Motor neuron (in vitro differentiated cells): ENCODE results near the gene PPP1CA. TPM values are rescaled to one million over a fixed set of nuclear protein-coding genes. Genes with fewer than 3 reads are reported as not detected.
A peak's percentile ranks its signal among the peaks of the same experiment; 100 is the strongest.

Source experiments
- ATAC-seq, 8 experiments: fragments of 200-7000 bp; cut with Tn5 transposase; replicated peaks in 6 of 8; 2 replicates each; pipeline ENCODE4 v1.8.0; 2021; ENCODE audit warnings: mild to moderate bottlenecking in 8 of 8, moderate library complexity in 8 of 8
- H3K27ac ChIP-seq, 2 donors: fragments of 250-450 bp; sonication (Bioruptor Pico); 2 replicates each; pipeline ENCODE4 v1.9.0; 2021; ENCODE audit warnings: antibody characterized with exemption in 2 of 2, mild to moderate bottlenecking in 2 of 2, moderate library complexity in 1 of 2
- H3K4me1 ChIP-seq, 2 donors: fragments of 250-450 bp; sonication (Bioruptor Pico); replicated peaks in 1 of 2; 2 replicates each; pipeline ENCODE4 v1.6.1; 2021; ENCODE audit warnings: antibody characterized with exemption in 2 of 2, mild to moderate bottlenecking in 2 of 2, moderate library complexity in 1 of 2
- H3K4me3 ChIP-seq, 5 donors: fragments of 250-450 bp; sonication (Bioruptor Pico); 2 replicates each; pipeline ENCODE4 v1.9.0; 2021; ENCODE audit warnings: antibody characterized with exemption in 5 of 5, mild to moderate bottlenecking in 5 of 5, moderate library complexity in 4 of 5
- WGBS, 10 experiments: fragments of 450-650 bp; shearing (Covaris generic); methylation state at CpG; one replicate each; pipeline ENCODE4 v1.0.0; 2022; 5-methylcytosine and 5-hydroxymethylcytosine counted together
- in situ Hi-C, 9 experiments: fragments of 400-800 bp; cut with MboI; loops; one replicate each; pipeline ENCODE4 v1.15.0; 2021; ENCODE audit warnings: low sequenced_read_pairs in 9 of 9, low pct_unique_long_range_greater_than_20kb in 2 of 9; ENCODE audit not compliant: unreplicated experiment in 9 of 9
- total RNA-seq, 8 experiments: library from RNA; unstranded; fragments of 300-600 nt; gene quantifications; 2 replicates each; pipeline versions ENCODE4 v1.2.3 to v1.2.4, GENCODE V29; 2022

The PPP1CA gene
- total RNA-seq, 8 experiments from 2014 or later = 60.9 to 162 (median 104) TPM

DNA sequence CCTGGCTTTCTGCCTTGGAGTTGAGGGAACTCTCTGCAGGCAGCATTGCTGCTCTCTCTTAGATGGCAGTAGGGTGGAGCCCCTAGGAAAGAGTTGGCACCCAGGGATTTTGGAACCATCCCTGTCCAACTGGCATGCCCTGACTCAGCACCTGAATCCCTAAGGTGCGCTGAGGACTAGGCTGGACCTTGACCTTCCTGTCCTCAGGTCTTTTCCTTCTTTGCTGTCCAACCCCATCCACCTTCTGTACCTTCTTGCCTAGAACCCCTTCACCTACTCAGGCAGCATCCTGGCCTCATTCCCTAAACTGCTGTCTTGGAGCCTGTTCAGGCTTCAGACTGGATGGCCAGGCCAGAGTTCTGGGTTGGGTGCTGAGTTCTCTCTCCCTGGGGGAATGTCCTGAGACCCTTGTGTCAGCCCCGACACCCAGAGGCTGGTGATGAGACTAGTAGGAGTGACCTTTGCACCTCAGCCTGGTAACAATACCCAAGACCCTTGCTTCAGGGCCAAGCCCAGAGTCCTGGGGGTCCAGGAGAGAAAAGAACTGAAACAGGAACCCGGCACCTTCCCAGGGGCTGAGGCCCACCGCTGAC lies 45.8 kb downstream of the PPP1CA start:
- Histone ChIP-seq H3K4me3 (no peak overlapping the region), H3K4me1 (peaks cover 8 to 21% of the 10 kb centered on the region in 2 donors), H3K27ac (no peak overlapping the region)
- WGBS, 10 experiments = 67 to 100% (median 87%) methylated on average over 1 to 3 of the region's 4 CpGs; no CpG with 5 or more reads in 6 of the 10 experiments
- ATAC-seq = no peak
- in situ Hi-C loops = no loop called here

DNA sequence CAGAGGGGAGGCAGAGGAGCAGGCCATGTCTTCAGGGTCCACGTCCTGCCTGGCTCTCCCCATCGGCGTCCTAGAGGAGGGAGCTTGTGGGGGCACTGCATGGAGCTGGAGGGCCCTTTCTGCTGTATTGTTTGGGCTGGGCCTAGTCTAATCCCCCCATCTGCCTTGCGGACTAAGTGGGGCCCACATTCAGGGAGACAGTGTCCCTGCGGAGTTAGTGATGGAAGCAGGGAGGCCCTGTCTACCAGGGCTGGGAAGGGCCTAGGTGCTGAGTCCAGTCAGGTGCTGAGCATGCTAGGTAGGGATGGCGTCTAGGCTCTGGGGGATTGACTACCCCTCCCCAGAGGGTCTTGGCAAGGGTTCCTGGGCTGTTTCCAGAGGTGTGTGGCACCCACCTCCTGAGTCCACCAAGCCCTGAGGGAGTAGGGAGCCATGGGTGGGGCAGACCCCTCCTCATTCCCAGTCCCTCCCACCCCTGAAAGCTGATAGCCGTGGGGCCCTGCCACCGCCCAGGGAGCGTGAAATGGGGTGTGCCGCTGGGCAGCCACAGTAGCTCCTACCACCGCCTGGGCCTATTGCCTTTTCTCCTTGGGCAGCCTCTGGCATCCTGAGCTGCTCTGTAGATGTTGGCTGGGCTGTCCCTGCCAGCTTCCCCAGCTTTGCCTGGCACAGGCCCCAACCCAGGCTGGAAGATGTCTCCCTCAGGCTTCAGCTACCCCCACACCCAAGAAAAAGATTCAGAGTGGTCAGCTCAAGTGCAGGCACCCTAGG lies 46.5 kb downstream of the PPP1CA start:
- Histone ChIP-seq H3K4me1 (peaks cover 8 to 21% of the 10 kb centered on the region in 2 donors), H3K27ac (peak overlapping the region in 1 of 2 donors; percentile 44), H3K4me3 (no peak overlapping the region)
- in situ Hi-C loops = no loop called here
- no peak for ATAC-seq
- WGBS, 10 experiments = 40 to 100% (median 87%) methylated on average over 1 to 3 of the region's 11 CpGs; no CpG with 5 or more reads in 7 of the 10 experiments

DNA sequence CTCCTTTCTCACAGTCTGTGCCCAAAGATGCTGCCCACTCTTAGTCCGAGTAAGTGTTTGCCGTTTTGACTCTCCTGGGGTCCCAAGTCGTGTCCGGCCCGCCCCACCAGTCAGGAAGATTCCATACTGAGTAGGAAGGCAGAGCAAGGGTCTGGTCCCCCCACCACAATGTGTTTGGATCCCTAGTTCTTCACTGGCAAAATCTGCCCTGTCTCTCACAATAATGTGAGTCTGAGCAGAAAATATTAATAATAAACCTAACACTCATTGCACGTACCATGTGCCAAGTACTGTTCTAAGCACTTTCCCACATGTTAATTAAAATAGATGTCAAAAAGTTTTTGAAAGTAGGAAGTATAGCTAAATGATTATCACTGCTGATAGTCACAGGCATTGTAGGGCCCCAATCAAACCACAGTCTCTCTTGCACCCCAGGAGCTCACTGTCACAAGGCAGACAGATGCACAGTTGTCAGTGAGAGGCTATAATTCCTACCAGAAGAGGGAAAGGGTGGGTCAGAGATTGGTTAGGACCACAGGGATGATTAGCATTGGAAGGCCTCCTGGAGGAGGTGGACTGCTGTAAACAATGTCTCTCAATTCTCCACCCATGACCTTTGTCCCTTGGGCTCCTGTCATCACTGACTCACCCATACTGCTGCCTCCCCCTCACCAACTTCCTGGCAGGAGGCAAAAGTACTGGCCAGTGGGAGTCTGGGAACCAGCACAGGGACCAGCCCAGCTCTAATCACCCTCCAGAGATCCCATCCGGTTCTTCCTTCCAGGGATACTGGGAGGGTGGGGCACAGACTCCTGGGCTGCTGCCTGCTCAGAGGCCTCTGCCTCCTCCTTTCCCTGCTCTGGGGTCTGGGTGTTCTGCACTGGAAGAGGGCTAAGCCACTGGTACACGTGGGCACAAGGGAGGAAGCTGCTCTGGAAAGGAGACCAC lies 47.3 kb downstream of the PPP1CA start:
- Histone ChIP-seq H3K27ac (peak overlapping the region in 1 of 2 donors; percentile 52), H3K4me3 (peak overlapping the region in 4 of 5 donors; percentile 71 to 76 (median 75)), H3K4me1 (peaks cover 8 to 21% of the 10 kb centered on the region in 2 donors)
- in situ Hi-C loops = no loop called here
- peak; percentile 1 to 59 (median 24) for ATAC-seq
- 0 to 63% (median 20%) methylated on average over 1 to 6 of the region's 8 CpGs; no CpG with 5 or more reads in 6 of the 10 experiments for WGBS, 10 experiments

DNA sequence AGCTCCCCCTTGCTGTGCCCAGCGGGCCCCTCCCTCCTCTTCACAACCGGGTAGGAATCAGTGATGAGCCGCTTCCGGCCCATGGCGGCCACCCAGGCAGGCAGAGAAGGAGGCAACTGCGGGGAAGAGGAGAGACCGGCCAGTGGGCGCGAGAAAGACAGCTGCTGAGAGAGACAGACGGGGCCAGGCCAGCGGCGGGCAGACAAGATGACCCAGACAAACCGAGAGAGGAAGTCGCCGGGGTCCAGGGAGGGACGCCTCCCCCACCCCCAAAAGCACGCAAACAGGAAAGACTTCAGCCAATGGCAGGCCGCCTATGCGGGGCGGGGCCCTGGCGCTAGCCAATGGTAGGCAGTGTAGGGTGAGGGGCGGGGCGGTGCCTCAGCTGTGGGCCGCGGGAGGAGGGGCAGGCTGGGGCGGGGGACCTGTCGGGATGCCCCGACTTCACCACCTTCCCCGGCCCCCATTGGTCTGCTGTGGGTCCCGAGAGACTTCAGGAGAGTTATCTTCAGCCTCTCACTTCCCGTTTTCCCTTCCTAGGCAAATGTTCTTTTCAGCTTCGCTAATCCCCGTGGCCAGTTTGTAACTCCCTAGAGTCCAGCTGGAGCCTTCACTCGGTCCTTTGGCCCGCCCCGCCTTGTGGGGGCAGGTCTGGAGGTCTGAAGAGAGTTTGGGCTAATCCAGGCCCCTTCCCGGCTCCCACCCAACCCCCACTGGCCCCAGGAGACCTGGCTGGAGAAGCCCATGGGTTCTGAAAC lies 48.2 kb downstream of the PPP1CA start, which contains the start of gene POLD4:
POLD4 (minus strand) TSS at position 230 of the 758 bp plus-strand sequence; CDS start at position 83, 147 bp downstream.
- ATAC-seq = peak; percentile 54 to 94 (median 88)
- Histone ChIP-seq H3K4me3 (peak within 1 kb of the TSS; percentile 71 to 87 (median 76)), H3K27ac (peak within 1 kb of the TSS; percentile 78 to 81), H3K4me1 (peaks cover 8 to 21% of the 10 kb centered on the region in 2 donors)
- 0 to 6% (median 0%) methylated on average over 3 to 6 of the region's 37 CpGs; no CpG with 5 or more reads in 7 of the 10 experiments for WGBS, 10 experiments
- in situ Hi-C loops = no loop called here

DNA sequence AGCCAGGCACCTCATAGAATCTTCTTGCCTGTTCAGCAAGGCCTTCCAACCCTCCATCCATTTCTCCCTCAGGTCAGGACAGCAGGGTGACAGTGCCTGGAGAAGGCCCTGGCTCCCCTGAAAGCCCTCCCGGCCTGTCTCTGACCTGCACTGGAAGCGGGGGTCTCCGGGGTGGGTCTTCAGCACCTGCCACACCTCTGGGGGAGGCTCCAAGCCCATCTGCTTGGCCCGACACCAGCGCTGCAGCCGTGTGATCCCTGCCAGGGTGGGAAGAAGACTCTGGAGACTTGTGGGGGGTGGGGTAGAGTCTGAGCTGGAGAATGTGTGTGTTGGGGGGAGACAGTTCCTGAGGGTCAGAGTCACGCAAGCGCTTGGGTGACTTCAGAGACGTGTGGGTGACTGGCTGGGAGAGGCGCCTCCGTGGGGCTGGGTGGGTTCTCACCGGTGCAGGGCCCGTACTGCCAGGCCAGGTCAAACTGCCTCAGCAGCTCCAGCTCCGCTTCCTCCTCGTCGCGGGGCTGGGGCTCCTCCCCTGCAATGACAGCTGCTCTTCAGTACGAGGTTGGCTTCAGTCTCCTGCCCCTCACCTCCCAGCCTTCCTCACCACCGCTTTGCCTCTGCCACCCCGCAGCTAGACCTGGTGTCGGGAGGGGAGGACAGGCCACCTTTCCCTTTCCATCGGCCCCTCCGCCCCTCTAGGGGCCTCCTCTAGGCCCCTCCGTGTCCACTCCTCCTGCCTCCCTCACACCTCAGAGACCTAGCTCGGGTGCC lies 48.9 kb downstream of the PPP1CA start:
- Histone ChIP-seq H3K27ac (peak overlapping the region; percentile 78 to 81), H3K4me3 (peak overlapping the region; percentile 71 to 87 (median 76)), H3K4me1 (peaks cover 8 to 21% of the 10 kb centered on the region in 2 donors)
- WGBS, 10 experiments = 0 to 67% (median 0%) methylated on average over 1 to 3 of the region's 25 CpGs; no CpG with 5 or more reads in 7 of the 10 experiments
- ATAC-seq = peak in 5 of 8 experiments; percentile 0 to 16 (median 6)
- in situ Hi-C loops = no loop called here

DNA sequence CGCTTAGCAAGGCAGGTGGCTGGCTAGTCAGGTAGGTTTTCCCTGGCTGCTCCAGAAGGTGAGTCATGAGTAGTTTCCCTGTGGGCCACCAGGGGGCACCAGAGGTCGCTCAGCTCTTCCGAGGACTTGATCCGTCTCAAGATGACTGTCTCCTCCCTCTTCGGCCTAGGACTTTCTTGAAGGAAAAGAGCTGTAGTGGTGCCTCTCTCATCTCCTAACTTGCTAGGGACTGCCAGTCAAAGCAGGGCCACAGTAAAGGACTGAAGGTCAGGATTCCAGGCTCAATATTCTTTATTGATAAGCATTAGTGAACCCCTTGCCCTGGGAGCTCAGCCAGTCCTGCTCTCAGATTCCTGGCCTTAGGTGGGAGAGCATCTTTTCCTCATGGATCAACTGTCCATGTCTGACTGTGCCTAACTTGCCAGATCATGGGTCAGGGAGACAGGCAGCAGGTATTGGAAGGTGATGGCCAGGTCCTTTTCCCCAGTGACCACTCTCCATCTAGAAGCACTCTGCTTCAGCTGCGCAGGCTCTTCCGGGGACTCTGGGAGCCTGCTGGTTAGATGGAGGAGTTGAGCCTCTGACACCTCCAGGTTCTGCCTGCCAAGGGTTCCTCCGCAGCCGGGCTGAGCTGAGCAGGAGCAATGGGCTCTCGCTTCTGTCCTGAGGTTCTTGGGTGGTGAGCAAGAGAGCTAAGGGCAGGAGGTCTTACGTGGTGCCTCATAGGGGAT lies 50.2 kb downstream of the PPP1CA start:
- no peak for ATAC-seq
- in situ Hi-C loops = no loop called here
- Histone ChIP-seq H3K4me1 (peaks cover 8 to 15% of the 10 kb centered on the region in 2 donors), H3K4me3 (no peak overlapping the region), H3K27ac (no peak overlapping the region)
- 0 to 100% (median 57%) methylated on average over 1 to 3 of the region's 11 CpGs; no CpG with 5 or more reads in 4 of the 10 experiments for WGBS, 10 experiments

DNA sequence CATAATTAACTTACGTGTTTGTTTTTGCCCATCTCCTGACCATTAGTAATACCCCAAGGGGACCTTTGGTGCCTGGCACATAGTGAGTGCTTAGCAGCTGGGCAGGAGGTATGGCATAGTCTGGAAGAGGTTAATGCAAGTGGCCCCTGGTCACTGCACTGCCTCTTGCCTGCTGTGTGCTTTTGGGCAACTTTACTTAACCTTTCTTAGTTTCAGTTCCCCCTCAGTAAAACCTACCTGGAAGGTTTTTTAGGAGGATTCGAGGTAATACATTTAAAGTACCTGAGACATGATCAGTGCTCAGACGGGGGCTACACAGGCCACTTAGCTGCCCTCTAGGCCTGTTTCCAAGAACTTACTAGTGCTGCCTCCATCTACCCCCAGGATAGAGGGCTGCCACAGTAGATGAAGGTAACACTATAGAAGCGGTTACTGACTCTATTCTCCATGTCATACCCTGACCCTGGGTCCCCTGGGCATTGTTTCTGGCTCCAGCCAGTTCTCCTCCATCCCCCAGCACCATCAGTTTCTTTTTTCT lies 51.7 kb downstream of the PPP1CA start:
- WGBS, 10 experiments = 25 to 100% (median 70%) methylated on average over 1 to 2 of the region's 4 CpGs; no CpG with 5 or more reads in 3 of the 10 experiments
- no peak overlapping the region for H3K27ac ChIP-seq
- ATAC-seq = no peak
- peaks cover 8 to 15% of the 10 kb centered on the region in 2 donors for H3K4me1 ChIP-seq
- in situ Hi-C loops = no loop called here
- no peak overlapping the region for H3K4me3 ChIP-seq

DNA sequence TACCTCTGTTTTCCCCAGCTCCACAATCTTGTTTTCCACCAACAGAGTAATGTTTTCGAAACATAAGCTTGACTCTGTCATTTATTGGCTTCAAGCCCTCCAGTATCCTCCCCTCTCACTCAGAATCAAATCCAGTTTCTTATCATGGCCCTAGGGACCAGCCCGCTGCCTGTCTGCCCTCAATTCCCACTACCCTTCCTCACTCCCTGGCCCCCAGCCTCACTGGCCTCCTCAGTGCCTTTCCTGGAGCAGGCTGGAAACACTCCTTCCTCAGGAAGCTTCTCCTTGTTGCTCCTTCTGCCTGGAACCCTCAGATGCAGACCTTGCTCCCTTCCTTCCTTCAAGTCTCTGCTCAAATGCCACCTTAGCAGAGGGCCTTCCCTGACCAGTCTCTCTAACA lies 52.2 kb downstream of the PPP1CA start:
- in situ Hi-C loops = no loop called here
- H3K27ac ChIP-seq = no peak overlapping the region
- 63 to 100% (median 89%) methylated on average over 1 to 2 of the region's 2 CpGs; no CpG with 5 or more reads in 3 of the 10 experiments for WGBS, 10 experiments
- H3K4me1 ChIP-seq = peaks cover 8 to 15% of the 10 kb centered on the region in 2 donors
- no peak overlapping the region for H3K4me3 ChIP-seq
- no peak for ATAC-seq

DNA sequence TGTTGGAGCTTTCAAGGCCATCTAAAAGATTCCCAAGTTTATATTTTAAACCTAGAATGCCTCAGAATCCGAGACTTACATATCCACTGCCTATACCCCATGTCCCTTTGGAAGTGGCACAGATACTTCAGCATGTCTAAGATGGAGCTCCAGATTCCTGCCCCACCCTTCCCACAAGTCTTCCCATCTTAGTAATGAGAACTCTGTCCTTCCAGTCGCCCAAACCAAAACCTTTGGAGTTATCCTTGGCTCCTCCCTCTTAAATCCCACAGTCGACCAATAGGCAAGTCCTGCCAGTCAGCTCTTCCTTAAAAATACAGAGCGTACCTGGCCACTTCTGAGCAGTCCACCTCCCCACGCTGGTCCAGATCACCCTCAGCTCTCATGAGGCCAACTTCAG lies 52.6 kb downstream of the PPP1CA start:
- Histone ChIP-seq H3K4me3 (no peak overlapping the region), H3K4me1 (peaks cover 7 to 12% of the 10 kb centered on the region in 2 donors), H3K27ac (no peak overlapping the region)
- no peak for ATAC-seq
- WGBS, 10 experiments = 40 to 77% (median 63%) methylated on average over 1 to 5 of the region's 5 CpGs
- in situ Hi-C loops = no loop called here
